HG02678 (cell line): Measurements from ENCODE around the gene IL16.

Source experiments
- ATAC-seq: cut with Tn5 transposase; IDR thresholded peaks from one replicate; pipeline ENCODE4 v1.9.1; 2021; ENCODE audit warnings: mild to moderate bottlenecking, moderate library complexity; ENCODE audit not compliant: unreplicated experiment

The IL16 gene

DNA sequence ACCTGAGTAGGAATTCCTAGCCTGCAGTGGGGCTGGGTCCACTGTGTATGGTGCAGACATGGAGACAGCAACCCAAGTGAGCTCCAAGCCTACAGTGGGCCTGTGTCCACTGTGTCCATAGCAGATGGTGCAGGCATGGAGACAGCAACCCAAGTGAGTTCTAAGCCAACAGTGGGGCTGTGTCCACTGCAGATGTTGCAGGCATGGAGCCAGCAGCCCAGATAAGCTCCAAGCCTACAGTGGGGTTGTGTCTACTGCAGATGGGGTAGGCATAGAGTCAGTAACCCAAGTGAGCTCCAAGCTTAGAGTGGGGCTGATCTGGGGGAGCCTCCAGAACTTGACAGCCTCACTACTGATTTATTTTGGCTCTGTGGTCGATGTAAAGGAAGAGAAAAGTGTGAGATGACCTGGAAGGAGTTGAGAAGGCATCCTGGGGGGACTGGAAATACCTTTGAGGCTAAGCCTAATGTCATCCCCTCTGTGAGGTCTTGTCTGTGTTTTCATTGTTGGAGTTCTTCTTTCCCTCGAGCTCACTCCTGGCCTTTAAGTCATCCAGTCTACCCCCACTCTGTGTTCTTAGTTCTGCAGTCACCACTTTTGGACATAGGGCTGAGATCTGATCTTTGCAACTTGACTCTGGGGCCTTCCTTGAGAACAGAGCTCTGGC, 22.4 kb upstream of the IL16 start:
- no peak for ATAC-seq

DNA sequence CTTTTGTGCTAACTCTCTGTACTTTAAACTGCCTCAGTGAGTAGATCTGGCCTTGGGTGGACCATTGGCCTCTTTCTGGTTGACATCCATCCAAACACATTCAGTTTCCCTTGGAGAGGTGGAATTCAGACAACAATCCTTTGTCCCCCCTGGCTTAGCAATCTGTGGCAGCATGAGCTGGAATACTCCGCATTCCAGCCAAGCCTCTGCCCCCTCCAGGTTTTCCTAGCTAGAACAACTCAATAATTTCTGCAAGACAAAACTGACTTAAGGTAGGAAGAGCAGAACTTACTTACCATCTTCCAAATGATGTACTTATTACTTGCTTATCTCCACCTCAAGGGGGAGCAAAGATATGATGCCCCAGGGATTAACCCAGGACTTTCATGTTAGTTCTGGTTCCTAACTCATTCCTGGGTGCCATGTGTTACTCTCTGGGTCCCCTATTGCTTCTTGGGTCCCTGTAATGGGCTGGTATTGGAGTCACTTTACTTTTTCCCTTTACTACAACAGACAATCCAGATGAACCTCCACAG, 21.8 kb upstream of the IL16 start:
- no peak for ATAC-seq

DNA sequence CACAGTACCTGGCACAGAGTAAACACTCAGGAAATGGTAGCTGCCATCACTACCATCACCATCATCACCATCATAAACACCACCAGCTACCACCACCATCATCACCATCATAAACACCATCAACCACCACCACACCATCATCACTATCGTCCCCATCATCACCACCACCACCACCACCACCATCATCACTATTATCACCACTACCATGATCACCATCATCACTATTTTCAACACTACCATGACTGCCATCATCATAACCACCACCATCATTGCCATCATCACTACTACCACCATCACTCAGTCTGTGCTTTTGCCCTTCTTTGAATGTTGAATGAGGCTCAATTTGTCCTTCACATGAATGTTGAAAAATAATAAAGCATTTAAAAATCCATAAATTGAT, 21.2 kb upstream of the IL16 start:
- no peak for ATAC-seq

DNA sequence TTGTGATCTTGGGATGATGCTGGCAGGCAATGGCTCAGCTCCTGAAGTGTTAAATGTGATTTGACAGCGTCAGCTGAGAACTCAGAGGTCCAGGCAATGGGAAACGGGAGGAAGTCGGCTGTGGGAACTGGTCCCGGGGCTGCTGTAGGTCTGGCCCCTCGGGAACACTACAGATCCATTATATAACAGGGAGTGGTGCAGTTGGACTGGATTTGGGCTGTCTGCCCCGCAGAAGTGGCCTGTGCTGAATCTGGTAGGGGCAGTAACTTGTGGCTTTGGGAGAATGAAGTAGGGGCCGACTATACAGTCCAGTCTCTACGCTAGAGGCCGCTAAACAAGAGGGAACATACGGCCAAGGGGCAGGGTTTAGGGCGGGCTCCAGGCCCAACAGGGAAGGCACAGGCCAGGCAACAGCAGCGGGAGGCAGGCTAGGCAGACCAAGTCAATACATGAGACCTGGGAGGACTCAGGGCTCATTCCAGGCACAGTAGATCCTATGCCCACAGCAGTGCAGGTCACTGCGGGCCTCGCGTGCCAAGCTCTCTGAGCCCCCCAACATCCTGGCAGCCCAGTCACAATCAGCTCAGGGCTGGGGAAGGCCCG, 20.3 kb upstream of the IL16 start:
- no peak for ATAC-seq

DNA sequence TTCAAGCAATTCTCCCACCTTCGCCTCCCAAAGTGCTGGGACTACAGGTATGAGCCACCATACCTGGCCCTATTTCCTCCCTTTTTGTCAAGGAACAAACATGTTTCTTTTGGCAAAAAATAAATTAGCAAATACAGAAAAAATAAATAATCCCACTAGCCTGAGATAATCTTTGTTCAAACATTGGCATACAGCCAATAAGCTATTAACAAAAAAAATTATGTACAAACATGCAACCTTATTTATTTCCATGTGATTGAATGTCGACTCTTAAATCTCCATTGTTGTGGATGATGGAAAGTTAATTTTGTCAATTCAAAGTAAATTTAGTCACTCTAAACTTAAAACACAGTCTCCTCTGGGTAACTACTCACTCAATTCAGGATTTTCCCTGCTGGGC, 18.3 kb upstream of the IL16 start:
- ATAC-seq: no peak

DNA sequence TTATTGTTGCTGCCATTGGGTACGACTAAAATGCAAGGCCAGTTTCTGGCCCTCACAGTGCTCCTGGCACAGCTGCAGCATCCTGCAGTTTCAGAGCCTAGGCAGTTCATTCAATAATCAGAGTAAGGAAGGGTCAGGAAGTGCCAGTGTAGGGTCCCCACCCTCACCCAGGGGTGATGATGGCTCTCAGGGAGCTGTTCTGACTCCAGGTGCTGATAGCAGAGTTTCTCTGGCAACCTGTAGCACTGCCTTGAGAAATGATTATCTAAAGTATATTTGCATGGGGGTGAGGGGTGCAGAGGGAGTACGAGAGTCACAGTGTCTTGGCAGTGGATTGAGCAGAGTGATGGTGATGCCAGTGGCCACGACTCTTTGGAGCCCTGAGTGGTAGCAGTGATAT, 15.5 kb upstream of the IL16 start:
- ATAC-seq: no peak

DNA sequence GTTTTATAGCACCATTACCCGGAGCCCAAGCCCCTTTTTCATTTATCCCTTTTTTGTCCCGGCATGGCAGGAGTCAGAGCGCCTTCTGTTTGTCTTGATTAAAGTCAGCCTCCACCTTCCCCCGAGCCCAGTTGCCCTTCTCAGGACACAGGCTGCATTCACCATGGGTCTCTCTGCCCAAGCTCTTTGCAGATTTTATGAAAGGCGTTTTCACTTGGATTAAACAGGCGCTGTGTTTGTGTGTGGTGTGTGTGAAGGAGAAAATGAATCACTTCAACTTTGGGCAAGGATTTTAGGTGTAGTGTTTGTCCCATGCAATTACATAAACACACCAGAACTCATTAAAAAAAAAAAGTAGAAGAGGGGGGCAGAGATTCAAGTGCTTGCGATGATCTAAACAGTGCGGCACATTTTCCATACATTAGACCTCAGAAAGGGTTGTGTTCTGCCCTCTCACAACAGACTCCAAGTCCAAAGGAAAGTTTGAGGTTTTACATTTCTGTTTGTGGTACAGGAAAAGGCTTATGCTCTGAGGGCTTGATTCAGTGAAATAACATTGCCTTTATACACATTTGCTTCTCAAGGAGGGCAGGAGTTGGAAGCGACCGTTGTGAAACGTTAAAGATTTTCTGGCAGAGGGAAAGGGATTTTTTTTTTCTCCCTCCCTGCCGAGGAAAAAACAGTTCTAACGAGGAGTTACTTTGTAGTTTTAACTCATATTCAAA, 14.5 kb upstream of the IL16 start:
- no peak for ATAC-seq

GRCh38 chr15:81182756-81183438, 13.8 kb upstream of the IL16 start:
- no peak for ATAC-seq

- no peak for ATAC-seq
Observed at GRCh38 chr15:81183439-81183775, 13.3 kb upstream of the IL16 start.

- ATAC-seq: no peak
Observed at GRCh38 chr15:81184188-81184587, 12.5 kb upstream of the IL16 start.

DNA sequence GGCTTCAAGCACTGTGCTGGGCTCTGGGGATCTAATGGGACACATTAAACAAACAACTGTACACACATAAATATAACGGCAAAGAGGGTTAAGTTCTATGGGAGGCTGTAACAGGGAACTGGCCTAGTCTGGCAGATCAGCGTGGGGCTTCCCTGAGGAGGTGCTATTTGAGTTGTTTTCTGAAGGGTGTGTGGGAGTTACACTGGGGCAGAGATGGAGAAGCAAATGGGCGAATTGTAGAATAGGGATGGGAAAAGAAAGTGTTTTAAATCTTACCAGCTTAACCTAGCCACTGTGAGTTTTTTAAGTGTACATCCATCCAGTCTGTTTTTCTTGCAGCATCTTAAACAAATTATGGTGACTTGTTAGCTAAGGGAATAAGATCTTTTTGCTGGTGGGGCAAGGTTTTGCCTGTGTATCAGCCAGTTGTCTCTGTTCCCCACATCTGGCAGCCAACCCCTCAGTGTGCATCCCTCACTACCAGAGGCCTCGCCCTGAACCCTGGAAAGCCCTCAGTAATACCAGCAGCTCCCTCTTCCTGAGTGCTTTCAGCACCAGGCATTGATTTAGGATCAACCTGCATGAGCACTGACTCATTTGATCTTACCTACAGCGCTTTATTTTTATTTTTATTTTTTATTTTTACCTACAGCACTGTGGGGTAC, 10.9 kb upstream of the IL16 start:
- no peak for ATAC-seq

GRCh38 chr15:81188354-81188753, 8.3 kb upstream of the IL16 start:
- ATAC-seq: no peak

DNA sequence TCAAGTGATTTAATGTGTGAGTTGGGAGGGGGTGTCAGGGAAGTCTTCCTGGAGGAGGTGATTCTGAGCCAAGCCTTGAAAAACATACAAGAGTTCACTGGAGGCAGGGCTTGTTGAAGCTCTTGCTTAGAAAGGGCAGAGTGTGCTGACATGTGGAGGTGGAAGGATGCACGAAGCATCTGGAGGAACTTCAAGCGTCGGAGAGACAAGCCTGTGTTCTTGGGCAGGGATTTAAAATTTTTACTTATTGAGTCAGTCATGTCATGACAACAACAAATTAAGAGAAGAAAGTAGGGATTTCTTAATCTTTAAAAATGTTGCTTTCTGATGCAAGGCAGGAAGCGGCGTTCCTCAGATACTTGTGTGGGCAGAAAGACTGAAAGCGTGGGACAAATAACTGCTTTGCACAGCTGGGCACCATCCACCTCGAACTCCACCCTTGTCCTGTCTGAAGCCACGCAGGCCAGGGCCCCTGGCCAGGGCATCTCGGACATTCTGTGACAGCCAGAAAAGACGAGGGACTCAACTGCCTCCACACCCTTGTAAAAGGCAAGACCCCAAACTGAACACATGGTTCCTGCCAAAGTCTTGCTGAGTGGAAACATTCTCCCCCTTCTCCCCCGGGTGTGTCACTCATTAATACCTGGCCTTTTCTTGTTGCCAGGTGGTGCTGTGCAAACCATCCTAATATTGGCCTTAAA, 6.9 kb upstream of the IL16 start:
- no peak for ATAC-seq

DNA sequence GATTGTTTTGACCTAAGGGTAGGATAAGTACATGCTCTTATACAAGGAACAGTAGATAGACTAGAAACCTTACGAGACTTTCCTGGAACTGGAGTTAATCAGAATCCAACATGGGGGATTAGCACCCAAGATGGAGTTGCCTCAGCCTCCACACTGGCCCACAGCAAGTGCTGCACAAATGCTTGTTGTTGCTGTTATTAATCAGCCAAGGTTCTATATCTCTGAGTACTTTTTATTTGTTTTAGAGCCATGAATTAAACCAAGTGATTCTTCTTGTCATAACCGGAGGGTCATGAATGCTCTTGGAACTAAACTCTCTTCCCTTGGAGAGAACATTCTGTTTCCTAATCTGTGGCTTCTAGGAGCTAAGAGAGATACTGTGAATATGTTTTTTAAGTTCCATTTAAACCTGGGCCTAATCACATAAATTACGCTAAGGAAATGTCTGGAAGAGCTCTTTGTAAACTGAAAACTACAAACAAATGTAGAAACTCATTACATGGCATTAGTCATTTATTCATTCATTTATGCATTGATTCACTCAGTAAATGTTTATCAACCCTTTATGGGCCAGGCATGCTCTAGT, 5.7 kb upstream of the IL16 start:
- ATAC-seq: no peak

GRCh38 chr15:81191701-81192100, 5.0 kb upstream of the IL16 start:
- ATAC-seq: no peak

DNA sequence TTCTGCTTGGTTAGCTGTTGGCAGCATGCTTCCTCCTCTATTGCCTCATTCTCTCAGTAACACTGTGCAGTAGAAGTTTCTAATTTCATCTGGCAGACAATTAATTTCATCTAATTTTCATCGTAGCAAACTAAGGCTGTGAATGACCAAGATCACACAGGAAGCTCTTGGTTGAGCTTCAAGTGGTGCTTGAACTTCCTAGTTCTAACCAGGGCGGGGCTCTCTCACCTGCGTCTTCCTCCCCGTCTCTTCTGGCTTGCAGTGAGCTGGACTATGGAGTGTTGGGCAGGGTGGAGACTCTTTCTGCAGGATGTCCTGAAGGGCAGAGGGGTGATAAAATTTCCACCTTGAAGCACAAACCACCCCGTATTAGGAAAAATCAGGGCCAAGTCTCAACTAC, 2.0 kb upstream of the IL16 start:
- ATAC-seq: no peak

DNA sequence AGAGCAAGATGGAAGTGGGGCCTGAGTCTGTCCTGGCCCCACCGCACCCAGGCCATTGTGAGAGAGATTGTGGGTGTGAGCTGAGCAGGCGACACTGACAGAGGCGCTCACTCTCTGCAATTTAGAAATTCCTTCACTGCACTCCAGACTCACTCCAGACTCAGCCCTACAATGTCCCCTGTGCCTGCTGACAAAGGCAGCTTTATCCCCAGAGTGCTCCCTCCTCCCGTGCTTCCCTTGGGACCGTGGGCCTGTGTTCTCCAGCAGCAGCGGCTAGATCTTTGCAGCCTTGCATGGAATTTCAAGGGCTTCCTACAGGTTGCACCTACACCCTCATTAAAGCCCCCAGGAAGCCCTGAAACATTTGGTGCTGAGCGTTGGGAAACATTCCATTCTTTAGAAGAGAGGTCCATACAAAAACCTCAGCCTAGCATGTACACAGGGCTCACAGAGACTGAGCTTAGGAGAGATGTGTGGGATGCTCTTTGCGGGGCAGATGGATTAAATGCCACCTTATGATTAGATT, 1.3 kb upstream of the IL16 start:
- ATAC-seq: no peak

GRCh38 chr15:81197255-81197630, 564 bp downstream of the IL16 start:
- ATAC-seq: no peak

- ATAC-seq: no peak
Observed at GRCh38 chr15:81197688-81198281, 1.1 kb downstream of the IL16 start.
